DOHH2 (cell line): ENCODE results near the gene CAMSAP1.

ENCODE experiments used
- CTCF ChIP-seq: fragments of 200-600 bp; sonication (generic); IDR thresholded peaks from one replicate; pipeline ENCODE4 v1.5.1; 2014; ENCODE audit warnings: antibody characterized with exemption, mild to moderate bottlenecking, low read depth, low read length; ENCODE audit not compliant: poor library complexity, severe bottlenecking
- EZH2phosphoT487 ChIP-seq: fragments of 200-600 bp; sonication (generic); IDR thresholded peaks from 2 replicates; pipeline ENCODE4 v1.6.1; 2017; ENCODE audit warnings: borderline replicate concordance, mild to moderate bottlenecking, antibody characterized with exemption, low read length, moderate library complexity, mixed read lengths

DNA sequence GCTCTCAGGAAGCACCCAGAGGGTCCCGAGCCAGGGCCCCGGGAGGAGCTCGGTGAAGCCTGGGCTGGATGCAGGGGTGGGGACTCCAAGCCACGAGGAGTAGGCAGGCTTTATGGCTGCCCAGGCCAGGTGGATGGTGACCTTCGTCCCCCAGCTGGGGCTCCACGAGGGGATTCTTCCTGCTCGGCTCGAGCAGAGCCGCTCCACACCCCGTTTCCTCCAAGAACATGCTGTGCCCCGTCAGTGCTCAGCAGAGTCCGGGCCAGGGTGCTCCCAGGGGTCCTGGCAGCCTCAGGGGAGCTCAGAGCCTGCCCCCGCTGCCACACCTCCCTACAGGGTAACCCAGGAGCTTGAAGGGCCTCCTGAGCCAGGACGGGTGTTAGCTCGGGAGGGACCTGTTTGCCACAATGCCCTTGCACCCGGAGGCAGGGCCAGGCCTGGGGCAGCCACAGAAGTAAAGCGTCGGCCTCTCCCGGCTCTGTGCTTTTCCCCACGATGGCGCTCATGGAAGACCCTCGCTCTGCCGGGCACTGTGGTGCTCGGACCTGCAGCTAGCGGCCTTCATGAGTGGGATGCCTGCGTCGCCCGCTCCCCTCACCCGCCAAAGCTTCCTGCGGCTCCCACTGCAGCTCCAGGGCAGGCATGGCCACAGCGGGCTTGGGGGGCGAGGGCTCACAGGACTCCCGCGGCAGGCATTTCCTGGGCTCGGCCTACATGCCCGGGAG lies 118.6 kb downstream of the CAMSAP1 start:
- TF ChIP-seq CTCF (no peak), EZH2phosphoT487 (no peak)
